ENCODE data around the gene A2ML1.

Gene A2ML1

DNA sequence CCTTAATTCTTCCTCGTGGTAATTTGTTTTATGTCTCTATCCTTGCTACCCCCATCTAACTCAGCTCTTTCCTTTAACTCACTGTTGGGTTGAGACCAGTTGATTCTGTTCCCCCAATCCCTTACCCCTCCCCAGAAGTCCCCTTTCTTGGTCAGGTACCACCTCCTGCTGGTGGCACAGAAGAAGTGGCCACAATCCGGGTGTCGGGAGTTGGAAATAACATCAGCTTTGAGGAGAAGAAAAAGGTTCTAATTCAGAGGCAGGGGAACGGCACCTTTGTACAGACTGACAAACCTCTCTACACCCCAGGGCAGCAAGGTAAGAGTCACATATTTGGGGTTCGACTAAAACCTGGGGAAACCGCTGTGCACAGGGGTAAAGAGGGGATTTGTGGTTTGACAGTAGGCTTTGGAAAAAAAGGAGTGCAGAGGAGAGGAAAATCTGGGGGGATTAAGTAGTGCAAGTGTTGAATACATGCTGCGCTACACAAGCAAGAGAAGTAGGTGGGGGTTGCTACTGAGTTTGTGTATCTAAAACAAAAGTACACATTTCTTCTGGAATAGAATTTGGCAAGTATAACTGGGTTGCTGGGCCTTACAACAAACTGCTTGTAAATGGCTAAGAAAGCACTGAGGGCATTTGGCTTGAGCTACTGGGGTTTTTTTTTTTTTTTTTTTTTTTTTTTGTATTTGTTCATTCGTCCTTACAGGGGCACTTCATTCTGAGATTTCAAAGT lies 1.3 kb downstream of the A2ML1 start:
- TF ChIP-seq, protein P1, sequence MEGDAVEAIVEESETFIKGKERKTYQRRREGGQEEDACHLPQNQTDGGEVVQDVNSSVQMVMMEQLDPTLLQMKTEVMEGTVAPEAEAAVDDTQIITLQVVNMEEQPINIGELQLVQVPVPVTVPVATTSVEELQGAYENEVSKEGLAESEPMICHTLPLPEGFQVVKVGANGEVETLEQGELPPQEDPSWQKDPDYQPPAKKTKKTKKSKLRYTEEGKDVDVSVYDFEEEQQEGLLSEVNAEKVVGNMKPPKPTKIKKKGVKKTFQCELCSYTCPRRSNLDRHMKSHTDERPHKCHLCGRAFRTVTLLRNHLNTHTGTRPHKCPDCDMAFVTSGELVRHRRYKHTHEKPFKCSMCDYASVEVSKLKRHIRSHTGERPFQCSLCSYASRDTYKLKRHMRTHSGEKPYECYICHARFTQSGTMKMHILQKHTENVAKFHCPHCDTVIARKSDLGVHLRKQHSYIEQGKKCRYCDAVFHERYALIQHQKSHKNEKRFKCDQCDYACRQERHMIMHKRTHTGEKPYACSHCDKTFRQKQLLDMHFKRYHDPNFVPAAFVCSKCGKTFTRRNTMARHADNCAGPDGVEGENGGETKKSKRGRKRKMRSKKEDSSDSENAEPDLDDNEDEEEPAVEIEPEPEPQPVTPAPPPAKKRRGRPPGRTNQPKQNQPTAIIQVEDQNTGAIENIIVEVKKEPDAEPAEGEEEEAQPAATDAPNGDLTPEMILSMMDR (IDR thresholded peaks at IDR 0.05; ENCODE audit: borderline replicate concordance, insufficient read depth, low read depth, low read length): peak; percentile 45; the same call in 1 of the 2 replicates
- H3K4me3 ChIP-seq (ENCODE audit: low read depth, low read length): no peak overlapping the region

DNA sequence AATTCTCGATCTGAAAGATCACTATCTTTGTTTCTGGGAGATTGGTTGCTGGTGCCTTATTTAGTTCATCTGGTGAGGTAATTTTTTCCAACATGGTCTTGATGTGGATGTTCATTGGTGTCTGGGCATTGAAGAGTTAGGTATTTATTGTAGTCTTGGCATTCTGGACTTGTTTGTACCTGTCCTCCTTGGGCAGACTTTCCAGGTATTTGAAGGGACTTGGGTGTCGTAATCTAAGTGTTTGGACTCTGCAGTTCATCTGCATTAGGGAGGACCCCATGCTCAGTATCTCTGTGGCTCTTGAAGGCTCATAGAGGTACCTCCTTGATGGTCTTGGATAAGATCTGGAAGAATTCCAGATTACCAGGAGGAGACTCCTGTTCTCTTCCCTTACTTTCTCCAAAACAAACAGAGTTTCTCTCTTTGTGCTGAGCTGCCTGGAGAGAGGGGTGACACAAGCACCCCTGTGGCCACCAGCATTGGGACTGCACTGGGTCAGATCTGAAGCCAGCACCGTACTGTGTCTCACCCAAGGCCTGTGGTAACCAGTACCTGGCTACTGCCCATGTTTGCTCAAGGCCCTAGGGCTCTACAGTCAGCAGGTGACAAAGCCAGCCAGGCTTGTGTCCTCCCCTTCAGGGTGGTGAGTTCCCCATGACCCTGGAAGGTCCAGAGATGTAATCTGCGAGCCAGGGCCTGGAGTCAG lies 5.3 kb downstream of the A2ML1 start:
- H3K4me3 ChIP-seq (ENCODE audit: low read depth, low read length): no peak overlapping the region
- TF ChIP-seq, protein P1 (IDR thresholded peaks at IDR 0.05; ENCODE audit: borderline replicate concordance, insufficient read depth, low read depth, low read length): no peak

DNA sequence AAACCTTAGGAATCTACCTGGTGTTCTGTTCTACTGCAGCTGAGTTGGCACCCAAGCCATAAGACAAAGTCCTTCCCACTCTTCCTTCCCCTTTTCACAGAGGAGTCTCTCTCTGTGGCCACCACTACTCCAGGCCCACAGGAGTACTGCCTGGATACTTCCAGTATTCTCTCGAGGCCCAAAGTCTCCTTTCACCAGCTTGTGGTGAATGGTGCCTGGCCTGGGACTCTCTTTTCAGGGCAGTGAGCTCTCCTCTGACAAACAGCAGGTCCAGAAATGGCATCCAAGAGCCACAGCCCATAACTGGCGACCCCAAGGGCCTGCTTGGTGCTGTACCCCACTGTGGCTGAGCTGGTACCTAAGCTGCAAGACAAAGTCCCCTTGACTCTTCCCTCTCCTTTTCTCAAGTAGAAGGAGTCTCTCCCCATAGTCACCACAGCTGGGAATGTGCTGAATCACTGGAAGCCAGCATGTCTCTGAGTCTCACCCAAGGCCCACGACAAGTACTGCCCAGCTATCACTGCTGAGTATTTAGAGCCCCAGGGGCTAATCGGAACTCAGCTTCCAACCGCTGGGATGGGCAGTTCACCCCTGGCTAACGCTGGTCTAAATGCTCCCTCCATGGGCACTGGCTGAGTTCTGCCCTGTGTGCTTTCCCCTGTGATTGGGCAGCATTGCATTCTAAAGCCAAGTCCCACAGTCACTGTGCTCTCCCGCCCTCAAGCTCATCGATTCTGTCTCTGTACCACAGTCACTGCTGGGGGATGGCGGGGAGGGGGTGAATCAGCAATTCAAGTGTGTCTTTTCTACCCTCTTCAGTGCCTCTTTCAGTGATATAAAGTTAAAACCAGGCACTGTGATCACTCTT lies 6.1 kb downstream of the A2ML1 start:
- TF ChIP-seq, protein P1 (IDR thresholded peaks at IDR 0.05; ENCODE audit: borderline replicate concordance, insufficient read depth, low read depth, low read length): no peak
- no peak overlapping the region for H3K4me3 ChIP-seq (ENCODE audit: low read depth, low read length)

DNA sequence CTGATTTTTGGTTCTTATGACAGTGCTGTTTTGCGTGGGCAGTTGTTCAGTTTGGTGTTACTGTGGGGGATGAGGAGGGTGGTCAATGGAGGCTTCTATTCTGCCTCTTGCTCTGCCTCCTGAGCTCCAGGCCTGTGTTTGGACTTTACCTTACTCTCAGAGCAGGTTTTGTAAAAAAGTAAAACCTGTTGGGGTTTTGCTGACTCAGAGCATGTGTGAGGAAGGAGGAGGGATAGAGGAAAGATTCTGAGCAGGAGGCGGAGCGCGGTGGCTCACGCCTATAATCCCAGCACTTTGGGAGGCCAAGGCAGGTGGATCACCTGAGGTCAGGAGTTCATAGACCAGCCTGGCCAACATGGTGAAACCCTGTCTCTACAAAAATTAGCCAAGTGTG lies 6.7 kb downstream of the A2ML1 start:
- TF ChIP-seq, protein P1 (IDR thresholded peaks at IDR 0.05; ENCODE audit: borderline replicate concordance, insufficient read depth, low read depth, low read length): no peak
- H3K4me3 ChIP-seq (ENCODE audit: low read depth, low read length): no peak overlapping the region

DNA sequence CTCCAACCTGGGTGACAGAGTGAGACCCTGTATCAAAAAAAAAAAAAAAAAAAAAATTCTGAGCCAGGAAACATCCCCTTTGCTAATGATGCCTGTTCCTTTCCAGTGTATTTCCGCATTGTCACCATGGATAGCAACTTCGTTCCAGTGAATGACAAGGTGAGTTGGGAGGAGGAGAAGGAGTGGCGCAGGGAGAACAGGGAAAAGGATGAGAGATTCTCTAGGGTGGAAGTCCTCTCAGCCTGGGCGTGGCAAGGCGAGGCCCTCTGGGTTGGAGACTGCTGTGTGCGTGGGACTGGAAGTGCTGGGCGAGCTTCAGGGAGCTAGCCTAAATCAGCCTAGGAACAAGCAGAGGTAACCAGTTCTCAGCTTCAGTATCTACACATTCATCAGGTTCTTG lies 7.2 kb downstream of the A2ML1 start:
- TF ChIP-seq, protein P1 (IDR thresholded peaks at IDR 0.05; ENCODE audit: borderline replicate concordance, insufficient read depth, low read depth, low read length): no peak
- no peak overlapping the region for H3K4me3 ChIP-seq (ENCODE audit: low read depth, low read length)

DNA sequence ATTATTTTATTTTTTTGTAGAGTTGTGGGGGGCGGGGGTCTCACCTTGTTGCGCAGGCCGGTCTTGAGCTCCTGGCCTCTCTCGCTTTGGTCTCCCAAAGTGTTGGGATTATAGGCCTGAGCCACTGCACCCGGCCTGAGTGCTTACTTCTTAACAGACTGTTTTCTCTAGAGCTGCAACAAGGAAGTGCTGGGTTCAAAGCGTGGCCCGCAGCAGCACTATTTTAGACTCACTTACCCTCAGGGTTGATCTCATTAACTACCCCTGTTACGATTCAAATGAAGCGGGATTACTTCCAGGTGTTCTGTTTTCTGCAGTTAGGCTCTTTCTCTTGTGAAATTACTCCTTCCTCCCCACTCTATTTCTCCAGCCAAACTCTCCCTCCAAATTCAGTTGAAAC lies 8.7 kb downstream of the A2ML1 start:
- TF ChIP-seq, protein P1 (IDR thresholded peaks at IDR 0.05; ENCODE audit: borderline replicate concordance, insufficient read depth, low read depth, low read length): no peak

More for the DNA sequence above, 8.7 kb downstream of the A2ML1 start:
- H3K4me3 ChIP-seq (ENCODE audit: low read depth, low read length): no peak overlapping the region

Data from GM12875 (cell line).